ENCODE data around the gene OR52E2.
"Not testable (repeated sequence)": the region's sequence is repeated elsewhere in the genome, so short reads cannot be mapped to it uniquely, and the experiment has no call there.

The OR52E2 gene

GRCh38 chr11:5065027-5065426 lies 5.6 kb upstream of the OR52E2 start:
- H3K4me3 ChIP-seq (ENCODE audit: low read depth, low read length), result no peak overlapping the region
- no peak for TF ChIP-seq POLR2A (IDR thresholded peaks at IDR 0.05; ENCODE audit: extremely low read depth, insufficient read length)
- TF ChIP-seq MYC (IDR thresholded peaks at IDR 0.05; ENCODE audit: low read depth, low read length), result no peak
- DNase-seq (ENCODE audit: low read depth), result no peak

GRCh38 chr11:5058679-5059078 lies 748 bp downstream of the OR52E2 start:
- not testable (repeated sequence) for H3K4me3 ChIP-seq (ENCODE audit: low read depth, low read length); DNase-seq (ENCODE audit: low read depth)

GRCh38 chr11:5046754-5047330 lies 12.6 kb downstream of the OR52E2 start:
- H3K4me3 ChIP-seq (ENCODE audit: low read depth, low read length), result no peak overlapping the region
- no peak for DNase-seq (ENCODE audit: low read depth)
- TF ChIP-seq, protein P1, sequence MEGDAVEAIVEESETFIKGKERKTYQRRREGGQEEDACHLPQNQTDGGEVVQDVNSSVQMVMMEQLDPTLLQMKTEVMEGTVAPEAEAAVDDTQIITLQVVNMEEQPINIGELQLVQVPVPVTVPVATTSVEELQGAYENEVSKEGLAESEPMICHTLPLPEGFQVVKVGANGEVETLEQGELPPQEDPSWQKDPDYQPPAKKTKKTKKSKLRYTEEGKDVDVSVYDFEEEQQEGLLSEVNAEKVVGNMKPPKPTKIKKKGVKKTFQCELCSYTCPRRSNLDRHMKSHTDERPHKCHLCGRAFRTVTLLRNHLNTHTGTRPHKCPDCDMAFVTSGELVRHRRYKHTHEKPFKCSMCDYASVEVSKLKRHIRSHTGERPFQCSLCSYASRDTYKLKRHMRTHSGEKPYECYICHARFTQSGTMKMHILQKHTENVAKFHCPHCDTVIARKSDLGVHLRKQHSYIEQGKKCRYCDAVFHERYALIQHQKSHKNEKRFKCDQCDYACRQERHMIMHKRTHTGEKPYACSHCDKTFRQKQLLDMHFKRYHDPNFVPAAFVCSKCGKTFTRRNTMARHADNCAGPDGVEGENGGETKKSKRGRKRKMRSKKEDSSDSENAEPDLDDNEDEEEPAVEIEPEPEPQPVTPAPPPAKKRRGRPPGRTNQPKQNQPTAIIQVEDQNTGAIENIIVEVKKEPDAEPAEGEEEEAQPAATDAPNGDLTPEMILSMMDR (IDR thresholded peaks at IDR 0.05; ENCODE audit: low read depth, low read length), result no peak
- TF ChIP-seq MYC (IDR thresholded peaks at IDR 0.05; ENCODE audit: low read depth, low read length) (no peak), POLR2A (IDR thresholded peaks at IDR 0.05; ENCODE audit: extremely low read depth, insufficient read length) (no peak)
- TF ChIP-seq, protein P2, sequence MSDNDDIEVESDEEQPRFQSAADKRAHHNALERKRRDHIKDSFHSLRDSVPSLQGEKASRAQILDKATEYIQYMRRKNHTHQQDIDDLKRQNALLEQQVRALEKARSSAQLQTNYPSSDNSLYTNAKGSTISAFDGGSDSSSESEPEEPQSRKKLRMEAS (IDR thresholded peaks at IDR 0.05; ENCODE audit: low read depth, low read length), result no peak

GRCh38 chr11:5046226-5046625 lies 13.2 kb downstream of the OR52E2 start, which contains the start of gene OR52J3:
TSS of gene OR52J3 (plus strand) at chr11:5046526. CDS start at chr11:5046526, 0 bp downstream.
- no peak for TF ChIP-seq POLR2A (IDR thresholded peaks at IDR 0.05; ENCODE audit: extremely low read depth, insufficient read length)
- TF ChIP-seq, protein P2 (IDR thresholded peaks at IDR 0.05; ENCODE audit: low read depth, low read length), result no peak
- TF ChIP-seq MYC (IDR thresholded peaks at IDR 0.05; ENCODE audit: low read depth, low read length), result no peak
- TF ChIP-seq, protein P1 (IDR thresholded peaks at IDR 0.05; ENCODE audit: low read depth, low read length), result no peak
- no peak for DNase-seq (ENCODE audit: low read depth)
- H3K4me3 ChIP-seq (ENCODE audit: low read depth, low read length), result no peak within 1 kb of the TSS

- no peak overlapping the region for H3K4me3 ChIP-seq (ENCODE audit: low read depth, low read length)
- DNase-seq (ENCODE audit: low read depth), result peak; percentile 30
- TF ChIP-seq, protein P2 (IDR thresholded peaks at IDR 0.05; ENCODE audit: low read depth, low read length), result no peak
- TF ChIP-seq POLR2A (IDR thresholded peaks at IDR 0.05; ENCODE audit: extremely low read depth, insufficient read length) (no peak), MYC (IDR thresholded peaks at IDR 0.05; ENCODE audit: low read depth, low read length) (no peak)
- TF ChIP-seq, protein P1 (IDR thresholded peaks at IDR 0.05; ENCODE audit: low read depth, low read length), result no peak
Observed at GRCh38 chr11:5043380-5043779, 16.0 kb downstream of the OR52E2 start.

DNA sequence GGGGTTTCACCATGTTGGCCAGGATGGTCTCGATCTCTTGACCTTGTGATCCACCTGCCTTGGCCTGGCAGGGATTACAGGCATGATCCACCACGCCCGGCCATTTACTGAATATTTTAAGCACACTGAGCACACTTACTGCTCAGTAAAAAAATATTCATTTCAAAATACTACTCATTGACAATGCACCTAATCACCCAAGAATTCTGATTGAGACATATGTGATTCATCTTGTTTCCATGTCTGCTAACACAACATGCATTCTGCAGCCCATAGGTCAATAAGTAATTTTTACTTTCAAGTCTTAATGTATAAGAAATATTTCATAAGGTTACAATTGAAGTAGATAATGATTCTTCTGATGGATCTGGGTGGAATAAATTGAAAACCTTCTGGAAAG lies 17.3 kb downstream of the OR52E2 start:
- no peak for DNase-seq (ENCODE audit: low read depth)
- H3K4me3 ChIP-seq (ENCODE audit: low read depth, low read length), result no peak overlapping the region
- TF ChIP-seq POLR2A (IDR thresholded peaks at IDR 0.05; ENCODE audit: extremely low read depth, insufficient read length), result no peak
- TF ChIP-seq, protein P2 (IDR thresholded peaks at IDR 0.05; ENCODE audit: low read depth, low read length), result no peak
- TF ChIP-seq MYC (IDR thresholded peaks at IDR 0.05; ENCODE audit: low read depth, low read length), result no peak
- TF ChIP-seq, protein P1 (IDR thresholded peaks at IDR 0.05; ENCODE audit: low read depth, low read length), result no peak

GRCh38 chr11:5040876-5041275 lies 18.6 kb downstream of the OR52E2 start:
- DNase-seq (ENCODE audit: low read depth), result no peak
- no peak overlapping the region for H3K4me3 ChIP-seq (ENCODE audit: low read depth, low read length)
- no peak for TF ChIP-seq POLR2A (IDR thresholded peaks at IDR 0.05; ENCODE audit: extremely low read depth, insufficient read length)
- TF ChIP-seq MYC (IDR thresholded peaks at IDR 0.05; ENCODE audit: low read depth, low read length), result no peak
- TF ChIP-seq, protein P2 (IDR thresholded peaks at IDR 0.05; ENCODE audit: low read depth, low read length), result no peak
- TF ChIP-seq, protein P1 (IDR thresholded peaks at IDR 0.05; ENCODE audit: low read depth, low read length), result no peak

Measured in NB4 (cell line).